ENCODE results near the gene ZNF423. TPM values are rescaled to one million over a fixed set of nuclear protein-coding genes. Genes with fewer than 3 reads are reported as not detected.

ZNF423 gene
- polyA plus RNA-seq, 1 of the 3 experiments (the other 2 are of a cell fraction), result 1.2 TPM

DNA sequence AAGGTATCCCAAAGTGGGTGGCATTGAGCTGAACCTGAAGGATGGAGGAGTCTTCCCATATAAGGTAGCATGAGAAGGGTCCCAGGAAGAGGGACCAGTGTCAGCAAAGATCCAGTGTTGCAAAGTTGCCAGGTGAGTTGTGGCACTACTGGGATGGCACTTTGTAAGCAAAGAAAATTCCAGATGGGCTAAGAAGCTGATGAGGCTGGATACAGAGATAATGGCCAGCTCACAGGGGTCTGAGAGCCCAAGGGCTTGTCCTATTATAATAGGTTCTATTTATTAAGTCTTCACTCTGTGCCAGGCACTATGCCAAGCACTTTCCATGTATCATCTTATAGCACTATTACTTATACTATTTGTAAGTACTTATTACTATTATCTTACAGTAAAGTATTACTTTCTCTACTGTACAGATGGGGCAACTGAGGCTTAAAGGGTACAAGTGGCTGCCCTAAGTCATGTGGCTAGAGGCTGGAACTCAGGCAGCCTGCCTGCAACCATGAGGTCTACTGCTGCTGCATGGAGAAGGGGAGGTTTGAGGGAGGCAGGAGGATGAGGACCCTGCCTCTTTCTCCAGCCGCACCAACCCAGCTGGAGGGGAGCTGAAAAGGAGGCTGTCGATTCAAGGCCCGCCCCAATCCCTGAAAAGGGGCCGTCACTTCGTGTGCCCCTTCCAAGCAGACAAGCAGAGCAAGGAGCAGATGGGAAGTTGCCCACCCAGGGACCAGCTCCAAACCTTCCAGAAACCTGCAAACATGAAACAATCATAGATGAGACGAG is 395.8 kb downstream of the ZNF423 start:
- no peaks in the 10 kb centered on the region for H3K79me2 ChIP-seq (ENCODE audit: insufficient read depth)
- TF ChIP-seq MEF2A (IDR thresholded peaks at IDR 0.05; ENCODE audit: borderline replicate concordance, low read depth) (no peak), USF1 (IDR thresholded peaks at IDR 0.05; ENCODE audit: borderline replicate concordance, low read depth) (no peak), FOSL2 (IDR thresholded peaks at IDR 0.05; ENCODE audit: borderline replicate concordance, low read depth) (no peak), YY1 (IDR thresholded peaks at IDR 0.05; ENCODE audit: low read depth) (no peak), ZBTB33 (IDR thresholded peaks at IDR 0.05; ENCODE audit: borderline replicate concordance, low read depth) (no peak), GABPA (IDR thresholded peaks at IDR 0.05; ENCODE audit: low read depth) (no peak), SIN3A (IDR thresholded peaks at IDR 0.05; ENCODE audit: borderline replicate concordance, low read depth, low read length) (no peak), RFX5 (IDR thresholded peaks at IDR 0.05; ENCODE audit: low read length) (no peak), SMC3 (IDR thresholded peaks at IDR 0.05; ENCODE audit: low read depth, low read length) (no peak), EP300 (IDR thresholded peaks at IDR 0.05; ENCODE audit: borderline replicate concordance in 1 of 2, low read depth in 1 of 2, low read length in 1 of 2) (no peak), GATA2 (CRISPR knock-in tag; IDR thresholded peaks at IDR 0.05) (no peak), FOXJ3 (CRISPR knock-in tag; IDR thresholded peaks at IDR 0.05) (no peak), REST (IDR thresholded peaks at IDR 0.05; ENCODE audit: low read depth, low read length) (no peak), TEAD4 (IDR thresholded peaks at IDR 0.05; ENCODE audit: borderline replicate concordance, insufficient read depth) (no peak), POLR2AphosphoS5 (IDR thresholded peaks at IDR 0.05; ENCODE audit: low read depth, low read length) (no peak), TAF1 (IDR thresholded peaks at IDR 0.05; ENCODE audit: borderline replicate concordance, low read depth, low read length) (no peak), EZH2phosphoT487 (IDR thresholded peaks at IDR 0.05; ENCODE audit: borderline replicate concordance, low read depth) (no peak)
- TF ChIP-seq, protein P1, sequence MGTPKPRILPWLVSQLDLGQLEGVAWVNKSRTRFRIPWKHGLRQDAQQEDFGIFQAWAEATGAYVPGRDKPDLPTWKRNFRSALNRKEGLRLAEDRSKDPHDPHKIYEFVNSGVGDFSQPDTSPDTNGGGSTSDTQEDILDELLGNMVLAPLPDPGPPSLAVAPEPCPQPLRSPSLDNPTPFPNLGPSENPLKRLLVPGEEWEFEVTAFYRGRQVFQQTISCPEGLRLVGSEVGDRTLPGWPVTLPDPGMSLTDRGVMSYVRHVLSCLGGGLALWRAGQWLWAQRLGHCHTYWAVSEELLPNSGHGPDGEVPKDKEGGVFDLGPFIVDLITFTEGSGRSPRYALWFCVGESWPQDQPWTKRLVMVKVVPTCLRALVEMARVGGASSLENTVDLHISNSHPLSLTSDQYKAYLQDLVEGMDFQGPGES (IDR thresholded peaks at IDR 0.05; ENCODE audit: low read depth, low read length), result no peak
- H3K4me2 ChIP-seq, result no peak overlapping the region
- no peak overlapping the region for H3K9ac ChIP-seq
- H3K36me3 ChIP-seq (replicated peaks in 1 of 2; ENCODE audit: control insufficient read depth in 1 of 2, insufficient read depth in 2 of 2, low read length in 1 of 2), result no peaks in the 10 kb centered on the region
- no peaks in the 10 kb centered on the region for H3F3A ChIP-seq (replicated peaks; ENCODE audit: insufficient read depth)
- H3K9me3 ChIP-seq, result no peaks in the 10 kb centered on the region
- no peak for DNase-seq
- no peaks in the 10 kb centered on the region for H3K4me1 ChIP-seq (ENCODE audit: control insufficient read depth in 1 of 2, insufficient read depth in 2 of 2, low read depth in 1 of 2, low read length in 1 of 2)
- H3K27ac ChIP-seq (ENCODE audit: low read depth in 2 of 2, low read length in 1 of 2), result no peak overlapping the region
- CTCF ChIA-PET, result interaction anchor here (1.1 to 1.9 kb wide), 2 partner anchors 9 to 52 kb away, joined by 3 to 5 read pairs; no protein-coding TSS in a partner anchor
- H3K4me3 ChIP-seq (ENCODE audit: low read depth in 2 of 2, low read length in 1 of 2), result no peak overlapping the region
- no peaks in the 10 kb centered on the region for H3K27me3 ChIP-seq (ENCODE audit: insufficient read depth)
- WGBS (ENCODE audit: low lambda C conversion rate), result 44% methylated on average over 6 of the region's 6 CpGs
- no peak overlapping the region for H2AFZ ChIP-seq (ENCODE audit: low read depth)
- H4K20me1 ChIP-seq (ENCODE audit: insufficient read depth), result no peaks in the 10 kb centered on the region
- H3K9me2 ChIP-seq, result no peaks in the 10 kb centered on the region
- POLR2A ChIA-PET, result no interaction called here
